Measurements from ENCODE around the gene SPDYE4.

DNA sequence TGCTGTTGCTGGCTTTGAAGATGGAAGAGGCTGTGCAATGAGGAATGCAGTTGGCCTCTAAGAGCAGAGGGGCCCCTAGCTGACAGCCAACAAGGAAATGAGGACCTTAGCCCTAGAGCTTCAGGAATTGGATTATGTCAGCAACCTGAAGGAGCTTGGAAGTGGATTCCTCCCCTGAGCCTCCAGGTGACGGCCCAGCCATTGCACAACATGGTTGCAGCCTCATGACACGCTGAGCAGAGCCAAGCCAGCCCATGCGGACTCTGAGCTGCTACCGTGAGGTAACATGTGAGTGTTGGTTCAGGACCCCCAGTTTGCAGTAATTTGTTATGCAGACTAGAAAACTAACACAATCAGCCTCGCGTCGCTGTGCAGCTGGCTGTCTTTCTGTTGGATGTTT is 33.9 kb downstream of the SPDYE4 start:
- TF ChIP-seq, protein P1, sequence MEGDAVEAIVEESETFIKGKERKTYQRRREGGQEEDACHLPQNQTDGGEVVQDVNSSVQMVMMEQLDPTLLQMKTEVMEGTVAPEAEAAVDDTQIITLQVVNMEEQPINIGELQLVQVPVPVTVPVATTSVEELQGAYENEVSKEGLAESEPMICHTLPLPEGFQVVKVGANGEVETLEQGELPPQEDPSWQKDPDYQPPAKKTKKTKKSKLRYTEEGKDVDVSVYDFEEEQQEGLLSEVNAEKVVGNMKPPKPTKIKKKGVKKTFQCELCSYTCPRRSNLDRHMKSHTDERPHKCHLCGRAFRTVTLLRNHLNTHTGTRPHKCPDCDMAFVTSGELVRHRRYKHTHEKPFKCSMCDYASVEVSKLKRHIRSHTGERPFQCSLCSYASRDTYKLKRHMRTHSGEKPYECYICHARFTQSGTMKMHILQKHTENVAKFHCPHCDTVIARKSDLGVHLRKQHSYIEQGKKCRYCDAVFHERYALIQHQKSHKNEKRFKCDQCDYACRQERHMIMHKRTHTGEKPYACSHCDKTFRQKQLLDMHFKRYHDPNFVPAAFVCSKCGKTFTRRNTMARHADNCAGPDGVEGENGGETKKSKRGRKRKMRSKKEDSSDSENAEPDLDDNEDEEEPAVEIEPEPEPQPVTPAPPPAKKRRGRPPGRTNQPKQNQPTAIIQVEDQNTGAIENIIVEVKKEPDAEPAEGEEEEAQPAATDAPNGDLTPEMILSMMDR (conservative IDR thresholded peaks at IDR 0.05; ENCODE audit: low read depth, low read length), result no peak
- no peak for TF ChIP-seq EZH2 (IDR thresholded peaks at IDR 0.05; ENCODE audit: low read length, unreplicated experiment)
- TF ChIP-seq EZH2phosphoT487 (IDR thresholded peaks at IDR 0.05; ENCODE audit: borderline replicate concordance, low read length), result no peak
